Measurements from ENCODE around the gene TMCC2. TPM values are rescaled to one million over a fixed set of nuclear protein-coding genes. Genes with fewer than 3 reads are reported as not detected.

The TMCC2 gene
- total and polyA plus RNA-seq, 2 of the 4 experiments (the other 2 are of a cell fraction): 2.0 to 4.2 TPM

DNA sequence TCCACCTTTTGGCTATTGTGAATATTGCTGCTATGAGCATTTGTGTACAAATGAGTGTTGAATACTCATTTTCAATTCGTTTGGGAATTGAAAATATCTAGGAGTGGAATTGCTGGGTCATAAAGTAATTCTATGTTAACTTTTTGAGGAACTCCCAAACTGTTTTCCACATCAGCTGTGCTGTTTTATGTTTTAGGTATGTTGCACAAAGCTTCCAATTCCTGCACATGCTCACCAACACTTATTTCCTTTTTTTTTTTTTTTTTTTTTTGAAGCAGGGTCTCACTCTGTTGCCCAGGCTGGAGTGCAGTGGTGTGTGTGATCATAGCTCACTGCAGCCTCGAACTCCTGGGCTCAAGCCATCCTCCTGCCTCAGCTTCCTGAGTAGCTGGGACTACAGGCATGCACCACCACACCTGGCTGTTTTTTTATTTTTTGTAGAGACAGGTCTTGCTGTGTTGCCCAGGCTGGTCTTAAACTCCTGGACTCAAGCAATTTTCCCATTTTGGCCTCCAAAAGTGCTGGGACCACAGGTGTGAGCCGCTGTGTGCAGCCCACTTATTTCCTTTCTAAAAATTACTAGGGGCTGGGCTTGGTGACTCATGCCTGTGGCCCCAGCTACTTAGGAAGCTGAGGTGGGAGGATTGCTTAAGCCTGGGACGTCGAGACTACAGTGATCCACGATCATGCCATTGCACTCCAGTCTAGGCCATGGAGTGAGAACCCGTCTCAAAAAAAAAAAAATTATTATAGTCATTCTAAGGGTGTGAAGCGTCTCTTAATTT is 33.4 kb downstream of the TMCC2 start:
- peaks cover 0 to 20% of the 10 kb centered on the region in 2 experiments; a peak in 2 of 4 replicates for H3K79me1 ChIP-seq (ENCODE audit: low read depth in 1 of 2, low read length in 2 of 2)
- no peaks in the 10 kb centered on the region for H3K9me3 ChIP-seq (ENCODE audit: control insufficient read depth, insufficient read depth, low read length)
- WGBS, 2 experiments (ENCODE audit: extremely low coverage in 2 of 2, insufficient read length in 1 of 2): no CpG with 5 or more reads among the region's 8 CpGs
- no peaks in the 10 kb centered on the region for H4K20me1 ChIP-seq (ENCODE audit: insufficient read depth, low read length)
- peak overlapping the region; percentile 95; the same call in 1 of the 2 replicates for H3K14ac ChIP-seq (replicated peaks; ENCODE audit: low read depth, low read length)
- ATAC-seq (ENCODE audit: low read depth) (peak; percentile 56), DNase-seq (peak; percentile 81)
- peak overlapping the region; percentile 96; the same call in 1 of the 2 replicates for H3K23ac ChIP-seq (ENCODE audit: low read depth, low read length)
- no peak overlapping the region; the same call in 1 of the 2 replicates for H4K91ac ChIP-seq (ENCODE audit: insufficient read depth, low read depth, low read length)
- peak overlapping the region; percentile 97; the same call in 1 of the 3 replicates for H2BK15ac ChIP-seq (ENCODE audit: low read depth, low read length)
- H2AK5ac ChIP-seq (ENCODE audit: low read depth, low read length): peak overlapping the region; percentile 99; the same call in 1 of the 2 replicates
- H3K4me2 ChIP-seq (ENCODE audit: low read depth, low read length): no peak overlapping the region
- BruUV-seq (replicated peaks): no TSS peak
- TF ChIP-seq CEBPB (IDR thresholded peaks at IDR 0.05; ENCODE audit: low read depth, low read length) (peak; percentile 95), FOS (IDR thresholded peaks at IDR 0.05; ENCODE audit: low read depth, low read length) (peak; percentile 70; the same call in 1 of the 2 replicates), MXI1 (IDR thresholded peaks at IDR 0.05; ENCODE audit: borderline replicate concordance, low read depth, low read length) (no peak)
- H3K9ac ChIP-seq (ENCODE audit: low read depth, low read length): no peak overlapping the region
- peak overlapping the region; percentile 97 for H2BK120ac ChIP-seq (ENCODE audit: low read depth, low read length)
- no peak overlapping the region for H3K4me3 ChIP-seq (ENCODE audit: insufficient read depth, low read depth, low read length)
- H3K4ac ChIP-seq (ENCODE audit: low read depth, low read length): peak overlapping the region; percentile 99; the same call in 1 of the 2 replicates
- H3K4me1 ChIP-seq (ENCODE audit: control insufficient read depth, insufficient read depth, low read length): peaks cover 26% of the 10 kb centered on the region
- POLR2A ChIA-PET (ENCODE audit: unreplicated experiment): interaction anchor here (0.6 kb wide), 1 partner anchor 218 kb away, joined by 8 read pairs; no protein-coding TSS in a partner anchor
- H3K36me3 ChIP-seq (ENCODE audit: control insufficient read depth, insufficient read depth, low read length): no peaks in the 10 kb centered on the region
- dilution Hi-C loops (cut with HindIII; ENCODE audit: low sequenced_read_pairs, unreplicated experiment): no loop called here
- H3K56ac ChIP-seq (ENCODE audit: extremely low read depth, insufficient read depth, low read length): no peak overlapping the region
- H2BK5ac ChIP-seq (ENCODE audit: low read depth, low read length, poor library complexity, severe bottlenecking): peak overlapping the region; percentile 77
- CTCF ChIA-PET: interaction anchor here (0.6 to 2.8 kb wide), 6 partner anchors 12 to 462 kb away, joined by 3 to 15 read pairs (median 6); no protein-coding TSS in a partner anchor
- no peak overlapping the region for H3K27ac ChIP-seq (ENCODE audit: insufficient read depth, low read length)
- peak overlapping the region; percentile 97; the same call in 1 of the 2 replicates for H2BK20ac ChIP-seq (ENCODE audit: low read depth, low read length)
- intact Hi-C loops (cut with micrococcal nuclease): no loop called here
- in situ Hi-C loops (cut with MboI; ENCODE audit: low sequenced_read_pairs): loop anchor here (25.0 kb wide), 1 partner anchor 449 kb away; no protein-coding TSS in a partner anchor
- H3K18ac ChIP-seq (ENCODE audit: low read depth, low read length): no peak overlapping the region; the same call in 1 of the 2 replicates
- no peak overlapping the region for H4K5ac ChIP-seq (ENCODE audit: low read depth, low read length)
- H4K8ac ChIP-seq (ENCODE audit: low read depth in 2 of 2, low read length in 2 of 2): peak overlapping the region in 1 of 2 experiments; percentile 88; a peak in 2 of 4 replicates
- peaks cover 31% of the 10 kb centered on the region for H3K9me1 ChIP-seq (ENCODE audit: insufficient read depth, low read length)
- no peak overlapping the region for H2AK9ac ChIP-seq (replicated peaks; ENCODE audit: low read depth, low read length, poor library complexity)
- no peaks in the 10 kb centered on the region for H3K27me3 ChIP-seq (ENCODE audit: control insufficient read depth, insufficient read depth, low read length)
- no peak overlapping the region for H2AFZ ChIP-seq (replicated peaks; ENCODE audit: low read length, poor library complexity)
